ENCODE data around the gene LIN7B.

GRCh38 chr19:49073514-49074378, 40.4 kb upstream of the LIN7B start:
- no peak for TF ChIP-seq RXRA (IDR thresholded peaks at IDR 0.05; ENCODE audit: insufficient read depth, low read depth, low read length)
- TF ChIP-seq SIN3A (conservative IDR thresholded peaks at IDR 0.05 in 1 of 2, IDR thresholded peaks at IDR 0.05 in 1 of 2; ENCODE audit: low read depth in 1 of 2, low read length in 2 of 2) = no peak
- peak; percentile 57 to 64 (median 61) for TF ChIP-seq CTCF (IDR thresholded peaks at IDR 0.05; ENCODE audit: control extremely low read depth in 1 of 3, insufficient read depth in 1 of 3, low read depth in 1 of 3, low read length in 3 of 3)
- TF ChIP-seq PHF8 (conservative IDR thresholded peaks at IDR 0.05; ENCODE audit: low read depth, low read length) = no peak
- TF ChIP-seq SP1 (IDR thresholded peaks at IDR 0.05; ENCODE audit: low read depth, low read length) = no peak
- TF ChIP-seq, protein P1, sequence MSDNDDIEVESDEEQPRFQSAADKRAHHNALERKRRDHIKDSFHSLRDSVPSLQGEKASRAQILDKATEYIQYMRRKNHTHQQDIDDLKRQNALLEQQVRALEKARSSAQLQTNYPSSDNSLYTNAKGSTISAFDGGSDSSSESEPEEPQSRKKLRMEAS (IDR thresholded peaks at IDR 0.05) = no peak
- TF ChIP-seq POLR2A (IDR thresholded peaks at IDR 0.05; ENCODE audit: control extremely low read depth in 1 of 2, low read depth in 2 of 2, low read length in 2 of 2) = no peak
- no peak for TF ChIP-seq POLR2AphosphoS5 (IDR thresholded peaks at IDR 0.05; ENCODE audit: low read depth, low read length)
